Measurements from ENCODE around the gene BRPF3. TPM values are rescaled to one million over a fixed set of nuclear protein-coding genes. Genes with fewer than 3 reads are reported as not detected.

Gene BRPF3
- total RNA-seq, 4 donors from 2014 or later, result 21.5 to 34.8 (median 22.3) TPM

DNA sequence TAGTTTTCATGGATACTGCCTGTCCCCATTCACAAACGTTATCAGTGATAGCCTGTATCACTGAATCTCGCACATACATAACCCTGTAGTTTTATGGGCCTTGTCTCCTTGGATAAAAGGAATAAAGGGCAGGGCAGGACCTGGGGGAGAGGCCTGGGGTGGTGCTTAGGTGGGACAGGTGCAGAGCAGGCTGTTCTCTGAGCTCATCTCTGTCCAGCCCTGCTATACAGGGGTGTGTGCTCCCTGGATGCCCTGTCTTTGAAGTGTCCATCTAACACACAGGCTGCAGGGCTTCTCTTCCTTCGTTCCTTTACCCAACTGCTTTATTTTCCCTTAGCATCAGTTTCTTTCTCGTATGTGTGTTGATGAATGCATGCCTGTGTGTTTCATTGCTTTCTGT, 26.4 kb downstream of the BRPF3 start:
- TF ChIP-seq, protein P1, sequence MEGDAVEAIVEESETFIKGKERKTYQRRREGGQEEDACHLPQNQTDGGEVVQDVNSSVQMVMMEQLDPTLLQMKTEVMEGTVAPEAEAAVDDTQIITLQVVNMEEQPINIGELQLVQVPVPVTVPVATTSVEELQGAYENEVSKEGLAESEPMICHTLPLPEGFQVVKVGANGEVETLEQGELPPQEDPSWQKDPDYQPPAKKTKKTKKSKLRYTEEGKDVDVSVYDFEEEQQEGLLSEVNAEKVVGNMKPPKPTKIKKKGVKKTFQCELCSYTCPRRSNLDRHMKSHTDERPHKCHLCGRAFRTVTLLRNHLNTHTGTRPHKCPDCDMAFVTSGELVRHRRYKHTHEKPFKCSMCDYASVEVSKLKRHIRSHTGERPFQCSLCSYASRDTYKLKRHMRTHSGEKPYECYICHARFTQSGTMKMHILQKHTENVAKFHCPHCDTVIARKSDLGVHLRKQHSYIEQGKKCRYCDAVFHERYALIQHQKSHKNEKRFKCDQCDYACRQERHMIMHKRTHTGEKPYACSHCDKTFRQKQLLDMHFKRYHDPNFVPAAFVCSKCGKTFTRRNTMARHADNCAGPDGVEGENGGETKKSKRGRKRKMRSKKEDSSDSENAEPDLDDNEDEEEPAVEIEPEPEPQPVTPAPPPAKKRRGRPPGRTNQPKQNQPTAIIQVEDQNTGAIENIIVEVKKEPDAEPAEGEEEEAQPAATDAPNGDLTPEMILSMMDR (IDR thresholded peaks at IDR 0.05), result no peak
- TF ChIP-seq EP300 (IDR thresholded peaks at IDR 0.05), result no peak
- no peak for TF ChIP-seq POLR2AphosphoS5 (IDR thresholded peaks at IDR 0.05)
- TF ChIP-seq POLR2A (IDR thresholded peaks at IDR 0.05; ENCODE audit: low read depth), result no peak
- WGBS, result 80% methylated on average over 4 of the region's 4 CpGs
- H3K4me3 ChIP-seq, result no peak overlapping the region
- intact Hi-C loops (cut with DNase I), result no loop called here
- H3K27ac ChIP-seq (replicated peaks in 1 of 4), result no peak overlapping the region
- H3K4me1 ChIP-seq, result no peaks in the 10 kb centered on the region
- H3K36me3 ChIP-seq, result peaks cover 46 to 91% (median 79%) of the 10 kb centered on the region in 4 donors
- H3K27me3 ChIP-seq, result no peaks in the 10 kb centered on the region
- no peak for DNase-seq (ENCODE audit: extremely low spot score)
- no peaks in the 10 kb centered on the region for H3K9me3 ChIP-seq

DNA sequence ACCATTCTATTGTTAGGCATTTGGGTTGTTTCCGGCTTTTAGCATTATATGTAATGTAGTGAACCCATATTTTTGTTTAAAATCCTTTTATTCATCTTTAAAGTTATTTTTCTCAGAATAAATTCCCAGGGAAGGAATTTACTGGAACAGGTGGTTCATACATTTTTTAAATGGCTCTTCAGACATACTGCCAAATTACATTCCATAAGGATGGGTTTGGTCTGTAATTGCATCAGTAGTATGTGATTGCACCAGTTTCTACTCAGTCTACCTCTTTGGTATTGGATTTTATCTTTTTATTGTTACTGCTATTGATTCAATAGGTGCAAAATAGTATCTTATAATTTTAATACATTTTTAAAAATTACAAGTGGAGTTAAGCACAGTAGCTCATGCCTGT, 27.2 kb downstream of the BRPF3 start:
- H3K27ac ChIP-seq (replicated peaks in 1 of 4), result no peak overlapping the region
- no peak for DNase-seq (ENCODE audit: extremely low spot score)
- H3K4me3 ChIP-seq, result no peak overlapping the region
- intact Hi-C loops (cut with DNase I), result no loop called here
- TF ChIP-seq POLR2A (IDR thresholded peaks at IDR 0.05; ENCODE audit: low read depth) (no peak), EP300 (IDR thresholded peaks at IDR 0.05) (no peak), POLR2AphosphoS5 (IDR thresholded peaks at IDR 0.05) (no peak)
- TF ChIP-seq, protein P1 (IDR thresholded peaks at IDR 0.05), result no peak
- WGBS, result 100% methylated on average over 1 of the region's 1 CpG
- no peaks in the 10 kb centered on the region for H3K4me1 ChIP-seq
- H3K9me3 ChIP-seq, result no peaks in the 10 kb centered on the region
- H3K36me3 ChIP-seq, result peaks cover 49 to 91% (median 79%) of the 10 kb centered on the region in 4 donors
- no peaks in the 10 kb centered on the region for H3K27me3 ChIP-seq

DNA sequence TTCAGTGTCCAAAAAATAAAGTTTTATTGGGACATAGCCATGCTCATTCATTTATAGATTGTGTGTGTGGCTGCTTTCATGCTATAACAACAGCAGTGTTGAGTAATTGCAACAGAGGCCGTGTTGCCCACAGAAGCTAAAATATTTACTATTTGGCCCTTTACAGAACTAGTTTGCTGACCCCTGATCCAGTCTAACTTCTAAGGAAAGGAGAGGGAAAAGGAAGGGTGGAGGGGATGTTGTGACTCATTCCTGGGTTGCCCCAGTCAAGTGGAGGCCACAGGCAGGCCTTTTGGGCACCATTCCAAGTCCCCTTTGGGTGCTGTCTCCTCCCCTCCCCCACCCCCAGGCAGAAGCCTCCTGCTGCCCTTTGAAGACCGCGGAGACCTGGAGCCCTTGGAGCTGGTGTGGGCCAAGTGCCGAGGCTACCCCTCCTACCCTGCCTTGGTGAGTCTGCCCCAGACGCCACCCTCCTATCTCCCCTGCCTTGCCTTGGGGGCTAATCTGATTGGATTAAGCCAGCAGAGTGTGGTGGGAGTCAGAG, 28.4 kb downstream of the BRPF3 start:
- TF ChIP-seq, protein P1 (IDR thresholded peaks at IDR 0.05), result no peak
- no peak for TF ChIP-seq EP300 (IDR thresholded peaks at IDR 0.05)
- TF ChIP-seq POLR2AphosphoS5 (IDR thresholded peaks at IDR 0.05), result no peak
- no peak for TF ChIP-seq POLR2A (IDR thresholded peaks at IDR 0.05; ENCODE audit: low read depth)
- DNase-seq (ENCODE audit: extremely low spot score), result no peak
- Histone ChIP-seq H3K27ac (replicated peaks in 1 of 4) (no peak overlapping the region), H3K4me3 (no peak overlapping the region), H3K27me3 (no peaks in the 10 kb centered on the region), H3K36me3 (peaks cover 45 to 91% (median 79%) of the 10 kb centered on the region in 4 donors), H3K9me3 (no peaks in the 10 kb centered on the region), H3K4me1 (no peaks in the 10 kb centered on the region)
- intact Hi-C loops (cut with DNase I), result no loop called here
- WGBS, result 87% methylated on average over 5 of the region's 5 CpGs

DNA sequence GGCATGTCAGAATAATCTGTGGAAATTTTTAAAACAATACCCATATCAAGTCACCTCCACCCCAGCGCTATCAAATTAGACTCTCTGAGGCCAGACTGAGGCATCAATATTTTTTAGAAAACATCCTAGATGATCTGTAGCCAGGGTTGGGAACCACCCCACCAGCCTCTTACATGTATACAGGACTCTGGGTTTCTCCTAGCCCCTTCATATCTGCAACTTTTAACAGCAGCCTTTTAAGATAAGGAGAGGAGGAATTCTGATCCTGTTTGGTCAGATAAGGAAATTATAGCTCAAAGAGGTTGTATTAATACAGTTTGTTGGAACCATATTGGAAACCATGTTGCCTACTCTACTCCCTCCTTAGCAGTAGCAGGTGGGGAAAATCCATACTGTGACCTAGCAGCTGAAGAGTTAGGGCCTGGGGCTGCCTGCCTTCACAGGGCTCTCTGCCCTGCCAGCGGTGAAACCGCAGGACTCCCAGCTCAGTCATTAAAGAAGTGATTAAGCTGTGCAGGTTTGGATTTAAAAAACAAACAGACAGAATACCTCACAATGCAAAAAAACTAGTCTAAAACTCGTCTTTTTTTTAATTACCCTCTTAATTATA, 30.0 kb downstream of the BRPF3 start:
- DNase-seq (ENCODE audit: extremely low spot score), result no peak
- 92% methylated on average over 4 of the region's 4 CpGs for WGBS
- H3K36me3 ChIP-seq, result peaks cover 59 to 98% (median 89%) of the 10 kb centered on the region in 4 donors

More for the DNA sequence above, 30.0 kb downstream of the BRPF3 start:
- Histone ChIP-seq H3K4me3 (no peak overlapping the region), H3K9me3 (no peaks in the 10 kb centered on the region), H3K4me1 (no peaks in the 10 kb centered on the region), H3K27me3 (no peaks in the 10 kb centered on the region), H3K27ac (replicated peaks in 1 of 4) (no peak overlapping the region)
- intact Hi-C loops (cut with DNase I), result no loop called here
- no peak for TF ChIP-seq POLR2AphosphoS5 (IDR thresholded peaks at IDR 0.05)
- TF ChIP-seq, protein P1 (IDR thresholded peaks at IDR 0.05), result no peak
- no peak for TF ChIP-seq EP300 (IDR thresholded peaks at IDR 0.05)
- no peak for TF ChIP-seq POLR2A (IDR thresholded peaks at IDR 0.05; ENCODE audit: low read depth)
